ENCODE measurements around the gene ATG4C.

DNA sequence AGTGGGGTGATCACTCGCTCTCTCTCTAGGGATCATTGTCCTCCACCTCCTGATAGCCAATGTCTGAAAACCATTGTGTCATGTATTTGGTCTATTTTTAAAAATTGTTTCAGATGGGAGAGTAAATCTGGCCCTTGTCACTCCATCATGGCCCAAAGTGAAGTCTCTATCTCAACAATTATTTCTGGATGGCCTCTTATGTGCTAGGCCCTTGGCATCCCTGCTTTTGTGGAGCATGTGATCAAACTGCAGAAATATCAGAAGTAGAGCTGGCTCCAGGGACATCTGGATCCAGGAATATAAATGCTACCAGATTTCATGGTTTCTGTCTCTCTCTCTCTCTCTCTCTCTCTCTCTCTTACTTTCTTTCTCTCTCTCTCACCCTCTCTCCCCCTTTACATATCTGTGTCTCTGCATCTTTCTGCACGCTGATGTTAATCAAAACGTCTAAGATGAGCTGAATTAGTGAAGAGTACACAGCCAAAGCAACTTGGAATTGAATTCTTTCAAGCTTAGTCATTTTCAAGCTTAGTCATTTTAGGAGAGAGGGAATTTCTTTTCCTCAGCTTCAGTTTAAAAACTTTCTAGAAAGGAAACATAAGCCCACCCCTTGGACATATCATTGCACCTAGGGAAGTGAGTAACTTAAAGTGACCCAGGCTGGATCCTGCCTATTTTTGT lies 48.3 kb upstream of the ATG4C start:
- TF ChIP-seq, protein P1, sequence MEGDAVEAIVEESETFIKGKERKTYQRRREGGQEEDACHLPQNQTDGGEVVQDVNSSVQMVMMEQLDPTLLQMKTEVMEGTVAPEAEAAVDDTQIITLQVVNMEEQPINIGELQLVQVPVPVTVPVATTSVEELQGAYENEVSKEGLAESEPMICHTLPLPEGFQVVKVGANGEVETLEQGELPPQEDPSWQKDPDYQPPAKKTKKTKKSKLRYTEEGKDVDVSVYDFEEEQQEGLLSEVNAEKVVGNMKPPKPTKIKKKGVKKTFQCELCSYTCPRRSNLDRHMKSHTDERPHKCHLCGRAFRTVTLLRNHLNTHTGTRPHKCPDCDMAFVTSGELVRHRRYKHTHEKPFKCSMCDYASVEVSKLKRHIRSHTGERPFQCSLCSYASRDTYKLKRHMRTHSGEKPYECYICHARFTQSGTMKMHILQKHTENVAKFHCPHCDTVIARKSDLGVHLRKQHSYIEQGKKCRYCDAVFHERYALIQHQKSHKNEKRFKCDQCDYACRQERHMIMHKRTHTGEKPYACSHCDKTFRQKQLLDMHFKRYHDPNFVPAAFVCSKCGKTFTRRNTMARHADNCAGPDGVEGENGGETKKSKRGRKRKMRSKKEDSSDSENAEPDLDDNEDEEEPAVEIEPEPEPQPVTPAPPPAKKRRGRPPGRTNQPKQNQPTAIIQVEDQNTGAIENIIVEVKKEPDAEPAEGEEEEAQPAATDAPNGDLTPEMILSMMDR (IDR thresholded peaks at IDR 0.05; ENCODE audit: low read length) = no peak
- TF ChIP-seq EZH2 (IDR thresholded peaks at IDR 0.05; ENCODE audit: borderline replicate concordance, low read length) = no peak
